GM19324 (cell line): Measurements from ENCODE around the gene FAM83D.
"Not testable (repeated sequence)": the region's sequence is repeated elsewhere in the genome, so short reads cannot be mapped to it uniquely, and the experiment has no call there.

Experiments
- ATAC-seq: cut with Tn5 transposase; IDR thresholded peaks from one replicate; pipeline ENCODE4 v1.9.1; 2021; ENCODE audit warnings: mild to moderate bottlenecking, moderate library complexity; ENCODE audit not compliant: unreplicated experiment, low FRiP score

FAM83D gene

GRCh38 chr20:38996866-38997265, 70.6 kb downstream of the FAM83D start:
- ATAC-seq: not testable (repeated sequence)

DNA sequence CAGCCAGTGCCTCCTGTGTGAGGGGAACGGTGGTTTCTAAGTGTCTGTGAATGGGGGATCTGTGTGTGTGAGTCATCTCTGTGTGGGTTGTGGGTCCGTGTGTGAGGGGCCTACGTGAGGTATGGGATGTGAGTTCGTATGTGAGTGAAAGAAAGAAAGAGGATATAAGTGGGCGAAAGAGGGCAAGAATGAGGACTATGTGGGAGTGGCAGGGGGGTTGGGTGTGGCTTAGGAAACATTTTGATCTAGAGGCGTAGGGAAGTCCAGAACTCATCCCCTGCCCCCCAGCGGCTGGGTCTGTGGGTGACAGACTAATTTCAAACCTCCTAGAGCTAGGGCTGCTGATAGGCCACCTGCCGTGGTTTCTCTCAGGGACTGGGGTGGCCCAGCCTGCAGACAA, 71.4 kb downstream of the FAM83D start:
- ATAC-seq: no peak

- ATAC-seq: no peak
These were observed 73.0 kb downstream of the FAM83D start for GRCh38 chr20:38999217-38999616.

DNA sequence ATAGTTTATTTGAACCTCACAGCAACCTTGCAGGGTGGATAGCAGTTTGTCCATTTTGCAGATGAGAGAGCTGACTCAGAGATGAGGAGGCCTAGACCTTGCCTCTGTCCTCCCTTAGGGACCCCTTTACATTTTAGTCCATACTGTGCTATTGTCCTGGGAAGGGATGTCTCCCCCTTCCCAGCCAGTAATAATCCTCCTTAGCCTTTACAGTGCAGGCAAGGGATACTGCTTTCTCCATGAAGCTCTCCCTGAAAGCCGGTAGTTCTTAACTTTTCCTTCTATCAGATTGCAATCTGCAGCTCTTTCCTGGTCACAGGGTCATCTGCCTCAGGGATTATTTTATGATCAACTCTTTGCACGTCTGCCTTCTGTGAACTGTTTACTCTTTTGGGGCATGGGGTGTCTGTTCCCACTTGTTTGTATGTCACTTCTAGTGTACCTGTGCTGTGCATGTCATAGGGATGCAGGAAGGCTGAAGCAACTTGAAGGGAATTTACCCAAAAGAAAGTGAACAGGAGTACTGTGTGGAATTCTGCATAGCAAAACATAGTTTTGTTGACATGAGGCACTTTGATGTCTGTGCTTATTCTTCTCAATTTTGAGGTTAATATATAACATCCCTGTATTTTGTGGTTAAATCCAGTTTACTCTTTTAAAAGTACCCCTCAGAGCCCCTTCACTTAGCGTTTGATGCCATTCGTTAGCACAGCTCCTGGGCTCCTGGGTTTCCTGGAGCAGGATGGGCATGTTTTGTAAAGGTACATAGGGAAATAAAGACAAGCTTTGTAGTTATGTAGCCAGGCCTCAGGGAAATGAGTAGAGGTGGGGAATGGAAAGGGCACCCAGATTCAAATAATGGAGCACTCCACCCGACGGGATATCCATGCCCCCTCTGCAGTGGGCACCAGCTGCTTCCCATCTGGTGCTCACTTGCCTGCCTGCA, 74.0 kb downstream of the FAM83D start:
- no peak for ATAC-seq
